ENCODE results near the gene PRKG1.

The PRKG1 gene

GRCh38 chr10:51422311-51423120 is 348.2 kb downstream of the PRKG1 start:
- Histone ChIP-seq H2BK120ac (ENCODE audit: insufficient read depth, low read length, poor library complexity) (no peak overlapping the region), H3K4me3 (ENCODE audit: low read depth, low read length) (no peak overlapping the region), H3K23ac (ENCODE audit: low read length) (no peak overlapping the region), H3K27me3 (ENCODE audit: insufficient read depth, low read length) (no peaks in the 10 kb centered on the region), H3K9me3 (ENCODE audit: insufficient read depth, low read depth, low read length) (no peaks in the 10 kb centered on the region), H3K79me2 (ENCODE audit: control insufficient read depth, insufficient read depth, low read length, poor library complexity) (no peaks in the 10 kb centered on the region), H3K79me1 (ENCODE audit: low read length) (no peaks in the 10 kb centered on the region), H3K9ac (ENCODE audit: low read length) (no peak overlapping the region), H3K18ac (ENCODE audit: low read length) (no peak overlapping the region), H3K4ac (ENCODE audit: low read depth, low read length) (no peak overlapping the region), H3K14ac (ENCODE audit: low read length) (no peak overlapping the region), H3K36me3 (ENCODE audit: control insufficient read depth in 1 of 2, insufficient read depth in 2 of 2, low read length in 2 of 2) (no peaks in the 10 kb centered on the region), H2AFZ (ENCODE audit: insufficient read depth, low read length, poor library complexity) (no peak overlapping the region), H4K8ac (ENCODE audit: low read depth, low read length) (no peak overlapping the region), H3K4me1 (ENCODE audit: control insufficient read depth in 1 of 2, insufficient read depth in 2 of 2, low read length in 2 of 2) (no peaks in the 10 kb centered on the region), H2BK12ac (ENCODE audit: low read length) (no peak overlapping the region), H4K12ac (ENCODE audit: low read depth, low read length) (no peak overlapping the region), H4K91ac (ENCODE audit: low read depth, low read length) (no peak overlapping the region), H3K4me2 (ENCODE audit: low read length) (no peak overlapping the region), H2AK5ac (ENCODE audit: low read length) (no peak overlapping the region), H3K27ac (ENCODE audit: low read depth, low read length) (no peak overlapping the region), H2BK5ac (ENCODE audit: low read depth, low read length, poor library complexity) (no peak overlapping the region)
- whole genome bisulfite sequencing (ENCODE audit: extremely low coverage, insufficient coverage, insufficient read length) = no CpG with 5 or more reads among the region's 6 CpGs
- peak; percentile 34 to 68 for DNase-seq

DNA sequence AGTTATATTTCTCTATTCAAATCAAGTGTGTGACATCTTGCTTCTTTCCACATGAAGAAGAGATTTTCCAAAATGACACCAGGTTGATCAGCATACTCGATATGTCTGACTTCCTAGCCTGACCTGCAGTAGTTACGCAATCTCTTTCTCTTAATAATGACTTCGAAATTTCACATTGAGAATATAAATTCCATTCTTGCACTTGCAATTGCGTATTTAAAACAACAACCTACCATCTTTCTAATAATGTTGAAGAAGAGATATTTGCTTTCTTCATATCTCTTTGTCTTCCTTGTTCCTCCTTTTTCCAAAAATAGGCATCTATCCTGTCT is 348.8 kb downstream of the PRKG1 start:
- H4K91ac ChIP-seq (ENCODE audit: low read depth, low read length) = no peak overlapping the region
- H3K4me3 ChIP-seq (ENCODE audit: low read depth, low read length) = no peak overlapping the region
- no peak overlapping the region for H3K23ac ChIP-seq (ENCODE audit: low read length)
- H4K8ac ChIP-seq (ENCODE audit: low read depth, low read length) = no peak overlapping the region
- H2AFZ ChIP-seq (ENCODE audit: insufficient read depth, low read length, poor library complexity) = no peak overlapping the region
- no peaks in the 10 kb centered on the region for H3K79me2 ChIP-seq (ENCODE audit: control insufficient read depth, insufficient read depth, low read length, poor library complexity)
- no peak overlapping the region for H3K14ac ChIP-seq (ENCODE audit: low read length)
- H3K36me3 ChIP-seq (ENCODE audit: control insufficient read depth in 1 of 2, insufficient read depth in 2 of 2, low read length in 2 of 2) = no peaks in the 10 kb centered on the region
- H3K79me1 ChIP-seq (ENCODE audit: low read length) = no peaks in the 10 kb centered on the region
- no peak overlapping the region for H2BK12ac ChIP-seq (ENCODE audit: low read length)
- H4K12ac ChIP-seq (ENCODE audit: low read depth, low read length) = no peak overlapping the region
- no peak overlapping the region for H3K4ac ChIP-seq (ENCODE audit: low read depth, low read length)
- no peak overlapping the region for H2BK5ac ChIP-seq (ENCODE audit: low read depth, low read length, poor library complexity)
- H3K4me2 ChIP-seq (ENCODE audit: low read length) = no peak overlapping the region
- DNase-seq = no peak
- no peak overlapping the region for H2BK120ac ChIP-seq (ENCODE audit: insufficient read depth, low read length, poor library complexity)
- H3K18ac ChIP-seq (ENCODE audit: low read length) = no peak overlapping the region
- no peak overlapping the region for H2AK5ac ChIP-seq (ENCODE audit: low read length)
- H3K9me3 ChIP-seq (ENCODE audit: insufficient read depth, low read depth, low read length) = no peaks in the 10 kb centered on the region
- WGBS (ENCODE audit: extremely low coverage, insufficient coverage, insufficient read length) = no CpG with 5 or more reads among the region's 4 CpGs
- H3K27me3 ChIP-seq (ENCODE audit: insufficient read depth, low read length) = no peaks in the 10 kb centered on the region
- no peak overlapping the region for H3K9ac ChIP-seq (ENCODE audit: low read length)
- H3K4me1 ChIP-seq (ENCODE audit: control insufficient read depth in 1 of 2, insufficient read depth in 2 of 2, low read length in 2 of 2) = no peaks in the 10 kb centered on the region
- no peak overlapping the region for H3K27ac ChIP-seq (ENCODE audit: low read depth, low read length)

GRCh38 chr10:51425431-51425830 is 351.1 kb downstream of the PRKG1 start:
- Histone ChIP-seq H3K27ac (ENCODE audit: low read depth, low read length) (no peak overlapping the region), H2BK12ac (ENCODE audit: low read length) (no peak overlapping the region), H3K9ac (ENCODE audit: low read length) (peak overlapping the region; percentile 63), H2BK5ac (ENCODE audit: low read depth, low read length, poor library complexity) (no peak overlapping the region), H3K18ac (ENCODE audit: low read length) (no peak overlapping the region), H3K4me1 (ENCODE audit: control insufficient read depth in 1 of 2, insufficient read depth in 2 of 2, low read length in 2 of 2) (no peaks in the 10 kb centered on the region), H4K12ac (ENCODE audit: low read depth, low read length) (no peak overlapping the region), H3K9me3 (ENCODE audit: insufficient read depth, low read depth, low read length) (no peaks in the 10 kb centered on the region), H3K36me3 (ENCODE audit: control insufficient read depth in 1 of 2, insufficient read depth in 2 of 2, low read length in 2 of 2) (no peaks in the 10 kb centered on the region), H3K79me1 (ENCODE audit: low read length) (no peaks in the 10 kb centered on the region), H2AFZ (ENCODE audit: insufficient read depth, low read length, poor library complexity) (no peak overlapping the region), H3K4me2 (ENCODE audit: low read length) (no peak overlapping the region), H3K14ac (ENCODE audit: low read length) (no peak overlapping the region), H3K4me3 (ENCODE audit: low read depth, low read length) (no peak overlapping the region), H3K79me2 (ENCODE audit: control insufficient read depth, insufficient read depth, low read length, poor library complexity) (no peaks in the 10 kb centered on the region), H2AK5ac (ENCODE audit: low read length) (no peak overlapping the region), H3K27me3 (ENCODE audit: insufficient read depth, low read length) (no peaks in the 10 kb centered on the region), H2BK120ac (ENCODE audit: insufficient read depth, low read length, poor library complexity) (no peak overlapping the region), H3K23ac (ENCODE audit: low read length) (no peak overlapping the region), H4K91ac (ENCODE audit: low read depth, low read length) (no peak overlapping the region), H3K4ac (ENCODE audit: low read depth, low read length) (no peak overlapping the region), H4K8ac (ENCODE audit: low read depth, low read length) (no peak overlapping the region)
- DNase-seq = no peak
- no CpG with 5 or more reads among the region's 3 CpGs for WGBS (ENCODE audit: extremely low coverage, insufficient coverage, insufficient read length)

GRCh38 chr10:51427758-51428157 is 353.5 kb downstream of the PRKG1 start:
- Histone ChIP-seq H2AFZ (ENCODE audit: insufficient read depth, low read length, poor library complexity) (no peak overlapping the region), H3K4me1 (ENCODE audit: control insufficient read depth in 1 of 2, insufficient read depth in 2 of 2, low read length in 2 of 2) (no peaks in the 10 kb centered on the region), H3K79me2 (ENCODE audit: control insufficient read depth, insufficient read depth, low read length, poor library complexity) (no peaks in the 10 kb centered on the region), H4K12ac (ENCODE audit: low read depth, low read length) (no peak overlapping the region), H3K14ac (ENCODE audit: low read length) (no peak overlapping the region), H3K36me3 (ENCODE audit: control insufficient read depth in 1 of 2, insufficient read depth in 2 of 2, low read length in 2 of 2) (no peaks in the 10 kb centered on the region), H2AK5ac (ENCODE audit: low read length) (no peak overlapping the region), H3K23ac (ENCODE audit: low read length) (no peak overlapping the region), H2BK120ac (ENCODE audit: insufficient read depth, low read length, poor library complexity) (no peak overlapping the region), H4K91ac (ENCODE audit: low read depth, low read length) (no peak overlapping the region), H3K27me3 (ENCODE audit: insufficient read depth, low read length) (no peaks in the 10 kb centered on the region), H3K9me3 (ENCODE audit: insufficient read depth, low read depth, low read length) (no peaks in the 10 kb centered on the region), H3K18ac (ENCODE audit: low read length) (no peak overlapping the region), H3K79me1 (ENCODE audit: low read length) (no peaks in the 10 kb centered on the region), H3K27ac (ENCODE audit: low read depth, low read length) (no peak overlapping the region), H2BK12ac (ENCODE audit: low read length) (no peak overlapping the region), H3K4ac (ENCODE audit: low read depth, low read length) (no peak overlapping the region), H3K4me2 (ENCODE audit: low read length) (no peak overlapping the region), H3K4me3 (ENCODE audit: low read depth, low read length) (no peak overlapping the region), H2BK5ac (ENCODE audit: low read depth, low read length, poor library complexity) (no peak overlapping the region), H4K8ac (ENCODE audit: low read depth, low read length) (no peak overlapping the region), H3K9ac (ENCODE audit: low read length) (no peak overlapping the region)
- WGBS (ENCODE audit: extremely low coverage, insufficient coverage, insufficient read length) = no CpG with 5 or more reads among the region's 2 CpGs
- peak in 1 of 2 donors; percentile 16 for DNase-seq

Data from trophoblast cell (in vitro differentiated cells and primary cell).